Measurements from ENCODE around the gene PANX3. TPM values are rescaled to one million over a fixed set of nuclear protein-coding genes. Genes with fewer than 3 reads are reported as not detected.

Gene PANX3
- total RNA-seq, 2 experiments from 2014 or later = not detected

GRCh38 chr11:124577716-124578427, 33.4 kb upstream of the PANX3 start:
- H3K27me3 Mint-ChIP-seq = peaks cover 31% of the 10 kb centered on the region
- H3K4me3 Mint-ChIP-seq = no peak overlapping the region
- Histone ChIP-seq H3K4me1 (ENCODE audit: insufficient read depth, low read length) (no peaks in the 10 kb centered on the region), H3K36me3 (ENCODE audit: insufficient read depth, low read length) (no peaks in the 10 kb centered on the region), H3K27me3 (ENCODE audit: control insufficient read depth in 1 of 2, insufficient read depth in 2 of 2, low read length in 2 of 2) (peaks cover 0 to 5% of the 10 kb centered on the region in 2 experiments), H3K4me3 (ENCODE audit: low read length) (no peak overlapping the region), H3K27ac (ENCODE audit: low read depth in 1 of 2, low read length in 2 of 2) (no peak overlapping the region), H3K9me3 (ENCODE audit: control insufficient read depth in 1 of 2, insufficient read depth in 1 of 2, low read length in 2 of 2) (no peaks in the 10 kb centered on the region)
- H3K36me3 Mint-ChIP-seq (ENCODE audit: low read depth) = no peaks in the 10 kb centered on the region
- no peaks in the 10 kb centered on the region for H3K4me1 Mint-ChIP-seq (ENCODE audit: low read depth)
- TF ChIP-seq, protein P1, sequence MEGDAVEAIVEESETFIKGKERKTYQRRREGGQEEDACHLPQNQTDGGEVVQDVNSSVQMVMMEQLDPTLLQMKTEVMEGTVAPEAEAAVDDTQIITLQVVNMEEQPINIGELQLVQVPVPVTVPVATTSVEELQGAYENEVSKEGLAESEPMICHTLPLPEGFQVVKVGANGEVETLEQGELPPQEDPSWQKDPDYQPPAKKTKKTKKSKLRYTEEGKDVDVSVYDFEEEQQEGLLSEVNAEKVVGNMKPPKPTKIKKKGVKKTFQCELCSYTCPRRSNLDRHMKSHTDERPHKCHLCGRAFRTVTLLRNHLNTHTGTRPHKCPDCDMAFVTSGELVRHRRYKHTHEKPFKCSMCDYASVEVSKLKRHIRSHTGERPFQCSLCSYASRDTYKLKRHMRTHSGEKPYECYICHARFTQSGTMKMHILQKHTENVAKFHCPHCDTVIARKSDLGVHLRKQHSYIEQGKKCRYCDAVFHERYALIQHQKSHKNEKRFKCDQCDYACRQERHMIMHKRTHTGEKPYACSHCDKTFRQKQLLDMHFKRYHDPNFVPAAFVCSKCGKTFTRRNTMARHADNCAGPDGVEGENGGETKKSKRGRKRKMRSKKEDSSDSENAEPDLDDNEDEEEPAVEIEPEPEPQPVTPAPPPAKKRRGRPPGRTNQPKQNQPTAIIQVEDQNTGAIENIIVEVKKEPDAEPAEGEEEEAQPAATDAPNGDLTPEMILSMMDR (IDR thresholded peaks at IDR 0.05) = no peak
- ATAC-seq (ENCODE audit: poor library complexity) = no peak
- intact Hi-C loops (cut with DNase I, micrococcal nuclease) = no loop called here
- ChIA-PET POLR2A (no interaction called here), CTCF (interaction anchor here (0.8 kb wide), 1 partner anchor 236 kb away, joined by 3 read pairs; no protein-coding TSS in a partner anchor)
- H3K9me3 Mint-ChIP-seq = no peaks in the 10 kb centered on the region
- no peak for DNase-seq
- H3K27ac Mint-ChIP-seq = no peak overlapping the region

GRCh38 chr11:124578761-124579160, 32.5 kb upstream of the PANX3 start:
- Mint-ChIP-seq H3K27me3 (peaks cover 24% of the 10 kb centered on the region), H3K36me3 (ENCODE audit: low read depth) (no peaks in the 10 kb centered on the region), H3K4me3 (no peak overlapping the region), H3K4me1 (ENCODE audit: low read depth) (no peaks in the 10 kb centered on the region), H3K27ac (no peak overlapping the region), H3K9me3 (no peaks in the 10 kb centered on the region)
- TF ChIP-seq, protein P1 (IDR thresholded peaks at IDR 0.05) = no peak
- DNase-seq (no peak), ATAC-seq (ENCODE audit: poor library complexity) (no peak)
- H3K36me3 ChIP-seq (ENCODE audit: insufficient read depth, low read length) = no peaks in the 10 kb centered on the region
- H3K4me1 ChIP-seq (ENCODE audit: insufficient read depth, low read length) = no peaks in the 10 kb centered on the region
- no peak overlapping the region for H3K4me3 ChIP-seq (ENCODE audit: low read length)
- H3K27ac ChIP-seq (ENCODE audit: low read depth in 1 of 2, low read length in 2 of 2) = no peak overlapping the region
- no peaks in the 10 kb centered on the region for H3K9me3 ChIP-seq (ENCODE audit: control insufficient read depth in 1 of 2, insufficient read depth in 1 of 2, low read length in 2 of 2)
- intact Hi-C loops (cut with DNase I, micrococcal nuclease) = no loop called here
- CTCF ChIA-PET = no interaction called here
- POLR2A ChIA-PET = no interaction called here
- H3K27me3 ChIP-seq (ENCODE audit: control insufficient read depth in 1 of 2, insufficient read depth in 2 of 2, low read length in 2 of 2) = peaks cover 0 to 5% of the 10 kb centered on the region in 2 experiments

GRCh38 chr11:124581817-124582216, 29.4 kb upstream of the PANX3 start:
- DNase-seq (no peak), ATAC-seq (ENCODE audit: poor library complexity) (no peak)
- no peaks in the 10 kb centered on the region for H3K4me1 Mint-ChIP-seq (ENCODE audit: low read depth)
- Histone ChIP-seq H3K9me3 (ENCODE audit: control insufficient read depth in 1 of 2, insufficient read depth in 1 of 2, low read length in 2 of 2) (no peaks in the 10 kb centered on the region), H3K27ac (ENCODE audit: low read depth in 1 of 2, low read length in 2 of 2) (no peak overlapping the region), H3K4me1 (ENCODE audit: insufficient read depth, low read length) (no peaks in the 10 kb centered on the region), H3K4me3 (ENCODE audit: low read length) (no peak overlapping the region), H3K27me3 (ENCODE audit: control insufficient read depth in 1 of 2, insufficient read depth in 2 of 2, low read length in 2 of 2) (peaks cover 0 to 3% of the 10 kb centered on the region in 2 experiments), H3K36me3 (ENCODE audit: insufficient read depth, low read length) (no peaks in the 10 kb centered on the region)
- TF ChIP-seq, protein P1 (IDR thresholded peaks at IDR 0.05) = no peak
- no peaks in the 10 kb centered on the region for H3K9me3 Mint-ChIP-seq
- no peaks in the 10 kb centered on the region for H3K36me3 Mint-ChIP-seq (ENCODE audit: low read depth)
- H3K27me3 Mint-ChIP-seq = peaks cover 14% of the 10 kb centered on the region
- CTCF ChIA-PET = no interaction called here
- POLR2A ChIA-PET = no interaction called here
- H3K27ac Mint-ChIP-seq = no peak overlapping the region
- intact Hi-C loops (cut with DNase I, micrococcal nuclease) = no loop called here
- no peak overlapping the region for H3K4me3 Mint-ChIP-seq

All from CD4-positive, alpha-beta T cell (primary cell).